ENCODE measurements around the gene TIPRL.

DNA sequence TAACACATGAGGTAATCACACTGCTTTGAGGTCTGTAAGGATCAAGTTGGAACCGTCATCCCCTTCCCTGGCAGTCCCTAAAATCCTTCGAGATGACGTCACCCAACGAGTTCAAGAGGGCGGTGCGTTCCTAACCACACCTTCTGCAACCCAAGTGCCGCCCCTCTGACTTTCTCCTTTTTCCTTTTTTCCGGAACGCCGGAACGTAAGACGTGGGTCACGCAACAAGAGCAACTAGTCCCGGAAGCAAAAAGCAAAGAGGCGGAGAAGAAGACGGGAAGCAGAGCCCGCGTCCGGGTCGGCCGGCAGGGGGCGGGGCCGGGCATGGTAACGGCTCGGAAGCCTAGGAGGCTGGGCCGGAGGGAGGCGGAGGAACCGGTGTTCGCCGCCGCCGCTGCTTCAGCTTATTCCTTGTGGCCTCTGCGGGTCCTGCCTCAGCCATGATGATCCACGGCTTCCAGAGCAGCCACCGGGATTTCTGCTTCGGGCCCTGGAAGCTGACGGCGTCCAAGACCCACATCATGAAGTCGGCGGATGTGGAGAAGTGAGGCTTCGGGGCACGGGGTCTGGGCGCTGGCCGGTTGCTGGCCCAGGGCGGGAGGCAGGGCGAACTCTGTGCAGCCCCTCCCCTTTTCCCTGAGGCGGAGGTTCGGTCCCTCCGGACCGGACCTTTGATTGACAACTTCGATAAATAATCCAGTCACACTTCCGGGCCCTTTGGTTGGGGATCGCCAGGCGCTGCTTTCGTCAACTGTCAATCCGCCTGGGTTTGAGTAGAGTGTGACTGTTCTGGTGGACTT lies at the start of gene TIPRL:
- TF ChIP-seq, protein P1, sequence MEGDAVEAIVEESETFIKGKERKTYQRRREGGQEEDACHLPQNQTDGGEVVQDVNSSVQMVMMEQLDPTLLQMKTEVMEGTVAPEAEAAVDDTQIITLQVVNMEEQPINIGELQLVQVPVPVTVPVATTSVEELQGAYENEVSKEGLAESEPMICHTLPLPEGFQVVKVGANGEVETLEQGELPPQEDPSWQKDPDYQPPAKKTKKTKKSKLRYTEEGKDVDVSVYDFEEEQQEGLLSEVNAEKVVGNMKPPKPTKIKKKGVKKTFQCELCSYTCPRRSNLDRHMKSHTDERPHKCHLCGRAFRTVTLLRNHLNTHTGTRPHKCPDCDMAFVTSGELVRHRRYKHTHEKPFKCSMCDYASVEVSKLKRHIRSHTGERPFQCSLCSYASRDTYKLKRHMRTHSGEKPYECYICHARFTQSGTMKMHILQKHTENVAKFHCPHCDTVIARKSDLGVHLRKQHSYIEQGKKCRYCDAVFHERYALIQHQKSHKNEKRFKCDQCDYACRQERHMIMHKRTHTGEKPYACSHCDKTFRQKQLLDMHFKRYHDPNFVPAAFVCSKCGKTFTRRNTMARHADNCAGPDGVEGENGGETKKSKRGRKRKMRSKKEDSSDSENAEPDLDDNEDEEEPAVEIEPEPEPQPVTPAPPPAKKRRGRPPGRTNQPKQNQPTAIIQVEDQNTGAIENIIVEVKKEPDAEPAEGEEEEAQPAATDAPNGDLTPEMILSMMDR (IDR thresholded peaks at IDR 0.05), result peak; percentile 73 to 90 (median 86)
- TF ChIP-seq POLR2AphosphoS5 (IDR thresholded peaks at IDR 0.05) (peak; percentile 85 to 91), POLR2A (IDR thresholded peaks at IDR 0.05) (peak in 3 of 4 donors; percentile 58 to 91 (median 70))

Measured in upper lobe of left lung (tissue), 4 donors.